Fibroblast of skin of left biceps (primary cell): ENCODE data around the gene TP63.
A peak's percentile ranks its signal among the peaks of the same experiment; 100 is the strongest.
"Not testable (repeated sequence)": the region's sequence is repeated elsewhere in the genome, so short reads cannot be mapped to it uniquely, and the experiment has no call there.

ENCODE experiments used
- DNase-seq, 2 experiments: peaks; one replicate each; pipeline ENCODE4 v3.0.0-alpha.2; 2013; ENCODE audit warnings: low read depth in 2 of 2

TP63 gene

GRCh38 chr3:189625572-189625971, 5.6 kb upstream of the TP63 start:
- DNase-seq: no peak

GRCh38 chr3:189626286-189626685, 4.9 kb upstream of the TP63 start:
- DNase-seq: no peak

GRCh38 chr3:189629803-189630455, 1.3 kb upstream of the TP63 start:
- DNase-seq: no peak

GRCh38 chr3:189630767-189631372, 319 bp upstream of the TP63 start:
- DNase-seq: no peak

- no peak for DNase-seq
Measured at GRCh38 chr3:189631409-189631808, 220 bp downstream of the TP63 start.

DNA sequence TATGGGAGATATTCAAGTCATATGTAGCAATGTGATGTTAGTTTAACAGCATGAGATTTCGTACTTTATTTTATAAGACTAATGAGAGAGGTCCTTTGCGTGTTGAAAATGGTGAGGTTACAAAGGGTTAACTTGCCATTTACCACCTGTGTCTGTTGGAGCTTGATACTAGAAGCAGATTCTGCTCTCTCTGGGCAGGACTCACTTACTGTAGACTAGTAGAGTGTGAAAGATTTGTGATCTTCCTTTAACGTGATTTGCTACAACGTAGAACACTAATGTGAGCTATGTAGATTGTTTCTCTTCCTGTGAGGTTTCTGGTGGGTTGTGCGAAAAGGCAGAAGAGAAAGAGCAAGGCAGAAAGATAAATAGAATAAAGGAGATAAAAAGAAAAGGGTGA, 1.1 kb downstream of the TP63 start:
- DNase-seq: no peak

- DNase-seq: no peak
Measured at GRCh38 chr3:189635339-189635738, 4.2 kb downstream of the TP63 start.

DNA sequence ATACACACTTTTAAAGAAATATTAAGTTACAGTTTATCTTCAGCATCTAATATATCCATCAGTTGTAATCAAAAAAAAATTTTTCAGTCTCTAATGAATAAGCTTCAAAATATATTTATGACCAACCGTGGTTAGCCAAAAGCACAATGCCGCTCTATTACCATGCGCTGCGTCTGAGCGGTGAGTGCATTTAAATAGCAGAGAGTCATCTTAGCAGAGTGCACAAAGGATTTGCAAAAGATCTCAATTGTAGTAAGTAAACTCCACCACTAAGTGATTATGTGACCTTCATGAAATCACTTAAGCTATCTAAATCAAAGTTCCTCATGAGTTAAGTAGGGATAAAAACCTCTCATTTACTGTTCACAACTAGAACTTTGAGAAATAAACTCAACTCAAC, 4.9 kb downstream of the TP63 start:
- no peak for DNase-seq

- no peak for DNase-seq
Measured at GRCh38 chr3:189637750-189638149, 6.6 kb downstream of the TP63 start.

- no peak for DNase-seq
Measured at GRCh38 chr3:189638276-189639031, 7.3 kb downstream of the TP63 start.

GRCh38 chr3:189641776-189642175, 10.6 kb downstream of the TP63 start:
- DNase-seq: no peak

DNA sequence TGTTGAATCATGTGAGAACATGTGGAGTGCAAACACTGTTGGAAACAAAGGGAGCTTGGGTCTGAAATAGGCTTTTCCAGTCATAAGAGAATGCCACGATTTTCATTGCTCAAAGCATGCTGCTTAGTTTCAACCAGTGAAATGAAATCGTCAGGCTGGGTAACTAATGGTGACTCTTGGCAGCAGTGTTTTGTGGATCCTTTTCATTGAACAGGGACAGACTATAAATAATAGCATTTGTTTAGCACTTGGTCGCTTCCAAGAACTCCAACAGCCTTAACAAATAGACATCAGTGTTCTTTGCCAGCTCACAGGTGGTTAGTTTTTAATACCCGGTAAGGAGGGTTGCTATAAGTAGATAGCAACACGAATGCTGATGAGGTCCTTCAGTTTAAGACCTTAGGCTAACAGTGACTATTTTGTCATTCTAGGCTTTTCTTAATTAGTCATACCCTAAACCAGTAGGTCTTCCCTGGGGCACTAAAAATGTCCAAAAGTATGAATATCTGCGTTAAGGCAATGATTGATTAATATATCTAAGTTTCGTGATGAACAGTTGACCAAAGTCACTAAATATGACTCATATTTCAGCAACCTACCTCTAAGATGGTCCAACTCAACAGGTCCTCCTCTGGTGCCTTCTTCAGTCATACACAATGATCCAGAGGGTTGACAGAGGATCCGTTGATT, 15.8 kb downstream of the TP63 start:
- DNase-seq: no peak

DNA sequence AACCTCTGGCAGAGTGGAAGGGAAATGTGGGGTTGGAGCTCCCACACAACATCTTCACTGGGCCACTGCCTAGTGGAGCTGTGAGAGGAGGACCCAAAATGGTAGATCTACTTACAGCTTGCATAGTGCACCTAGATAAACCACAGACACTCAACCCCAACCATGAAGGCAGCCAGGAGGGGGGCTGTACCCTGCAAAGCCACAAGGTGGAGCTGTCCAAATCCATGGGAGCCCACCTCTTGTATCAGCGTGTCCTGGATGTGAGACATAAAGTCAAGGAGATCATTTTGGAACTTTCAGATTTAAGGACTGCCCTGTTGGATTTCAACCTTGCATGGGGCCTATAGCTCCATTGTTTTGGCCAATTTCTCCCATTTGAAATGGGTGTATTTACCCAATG, 20.9 kb downstream of the TP63 start:
- no peak for DNase-seq

- DNase-seq: no peak
Measured at GRCh38 chr3:189655617-189656016, 24.4 kb downstream of the TP63 start.

- DNase-seq: no peak
Measured at GRCh38 chr3:189659571-189659970, 28.4 kb downstream of the TP63 start.

- DNase-seq: peak; percentile 91 to 92
Measured at GRCh38 chr3:189664311-189664710, 33.1 kb downstream of the TP63 start.

- not testable (repeated sequence) for DNase-seq
Measured at GRCh38 chr3:189672346-189672745, 41.2 kb downstream of the TP63 start.

DNA sequence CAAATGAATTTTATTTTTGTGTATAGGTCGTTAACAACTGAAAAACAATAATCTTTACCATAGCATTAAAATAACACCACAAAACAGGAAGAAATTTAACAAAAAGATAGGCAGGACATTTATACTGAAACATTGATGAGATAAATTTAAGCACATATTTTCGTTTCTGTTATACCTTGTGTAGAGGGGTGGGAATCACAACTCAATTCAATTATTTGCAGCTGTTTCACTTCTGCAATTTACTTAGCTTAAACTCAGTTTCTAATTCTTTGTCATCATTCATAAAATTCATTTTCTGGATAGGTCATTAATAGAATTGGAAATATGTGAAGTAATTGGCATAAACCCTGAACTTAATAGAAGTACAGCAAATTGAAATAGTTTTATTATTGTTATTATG, 42.3 kb downstream of the TP63 start:
- no peak for DNase-seq

DNA sequence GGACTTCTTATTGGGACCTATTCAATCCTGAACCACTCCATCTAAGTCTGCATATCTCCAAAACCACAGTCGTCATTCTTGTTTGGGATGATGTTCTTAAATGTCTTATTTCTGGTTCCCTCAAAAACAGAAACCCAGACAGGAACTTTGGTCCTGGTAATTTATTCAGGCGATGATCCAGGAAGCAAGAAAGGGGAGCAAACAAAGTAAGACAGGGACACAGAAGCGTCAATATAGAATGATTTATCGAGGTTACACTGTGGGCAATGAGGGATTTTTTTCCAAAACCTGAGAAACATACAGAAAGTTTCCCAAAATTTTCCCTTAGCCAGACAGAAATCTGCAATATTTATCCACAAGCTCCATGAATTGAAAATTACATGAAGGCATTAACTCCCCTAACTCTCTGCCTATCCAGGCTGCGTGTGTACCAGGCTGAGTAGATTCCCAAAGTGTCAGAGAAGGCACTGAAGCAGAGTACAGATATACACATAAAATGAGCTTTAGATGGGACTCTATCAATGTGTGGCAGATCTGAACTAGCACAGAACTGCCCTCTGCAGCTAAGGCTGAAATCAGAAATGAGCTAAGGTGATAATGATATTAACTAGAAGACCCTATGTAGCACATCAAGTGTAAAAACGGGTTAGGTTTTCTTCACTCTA, 43.2 kb downstream of the TP63 start:
- no peak for DNase-seq

- no peak for DNase-seq
Measured at GRCh38 chr3:189677667-189678066, 46.5 kb downstream of the TP63 start.

DNA sequence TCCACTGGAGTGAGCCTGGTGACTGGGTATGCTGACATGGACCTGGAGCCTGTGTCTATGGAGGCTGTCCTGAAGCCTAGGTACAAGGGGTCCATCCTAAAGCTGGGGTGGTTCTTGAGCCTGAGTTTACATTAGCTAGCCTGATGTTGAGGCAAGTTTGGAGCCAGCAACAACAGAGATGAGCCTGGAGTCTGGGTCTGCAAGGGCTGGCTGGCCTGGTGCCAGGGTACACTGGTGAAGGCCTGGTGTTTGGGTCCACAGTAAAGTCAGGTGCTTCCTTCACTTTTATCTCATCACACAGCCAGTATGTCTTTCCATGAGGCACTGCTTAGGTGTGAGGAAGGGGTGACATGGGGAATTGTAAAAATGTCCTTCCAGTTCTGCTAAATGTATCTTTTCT, 49.5 kb downstream of the TP63 start:
- no peak for DNase-seq
